Measurements from ENCODE around the gene ARHGAP4.

The ARHGAP4 gene

GRCh38 chrX:153903238-153903980 is 22.7 kb downstream of the ARHGAP4 start:
- DNase-seq, result no peak

- DNase-seq, result no peak
These were observed 23.7 kb downstream of the ARHGAP4 start for GRCh38 chrX:153902385-153902784.

GRCh38 chrX:153901753-153902140 is 24.3 kb downstream of the ARHGAP4 start:
- DNase-seq, result no peak

- DNase-seq, result no peak
These were observed 25.0 kb downstream of the ARHGAP4 start for GRCh38 chrX:153900831-153901752.

DNA sequence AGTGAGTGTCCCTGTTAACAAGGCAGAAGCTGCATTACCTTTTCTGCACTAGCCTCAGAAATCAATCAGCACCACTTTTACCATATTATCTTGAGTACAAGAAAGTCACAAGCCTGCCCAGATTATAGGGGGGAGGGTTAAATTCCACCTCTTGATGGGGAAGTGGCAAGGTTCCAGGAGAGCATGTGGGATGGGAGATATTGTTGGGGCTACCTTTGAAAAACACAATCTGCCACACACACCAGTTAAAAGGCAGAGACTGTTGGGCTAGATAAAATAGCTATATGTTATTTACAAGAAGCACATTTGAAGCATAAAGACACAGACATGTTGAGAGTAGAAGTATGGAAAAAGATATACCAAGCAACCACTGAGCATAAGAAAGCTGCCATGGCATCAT is 28.2 kb downstream of the ARHGAP4 start:
- DNase-seq, result no peak

GRCh38 chrX:153889123-153889522 is 36.9 kb downstream of the ARHGAP4 start:
- DNase-seq, result no peak

DNA sequence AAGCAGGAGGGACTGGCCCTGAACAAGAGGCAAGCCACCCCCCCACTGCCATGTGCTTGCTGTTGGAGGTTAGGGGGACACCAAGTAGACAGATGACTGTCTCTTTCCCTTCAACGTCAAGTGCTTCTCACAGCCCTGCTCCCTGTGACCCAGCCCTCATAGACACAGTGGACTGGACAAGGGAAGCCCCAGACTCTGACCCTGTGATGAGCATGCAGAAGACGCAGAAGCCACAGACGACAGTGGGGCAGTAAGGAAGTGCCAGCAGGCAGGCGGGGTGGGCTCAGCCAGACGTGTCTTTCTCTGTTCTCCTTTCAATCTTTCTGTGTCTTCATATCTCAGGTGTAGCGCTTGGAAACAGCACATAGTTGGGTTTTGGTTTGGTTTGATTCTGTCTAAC is 37.7 kb downstream of the ARHGAP4 start:
- no peak for DNase-seq

- no peak for DNase-seq
These were observed 38.7 kb downstream of the ARHGAP4 start for GRCh38 chrX:153887385-153887784.

- DNase-seq, result no peak
These were observed 39.1 kb downstream of the ARHGAP4 start for GRCh38 chrX:153886915-153887314.

DNA sequence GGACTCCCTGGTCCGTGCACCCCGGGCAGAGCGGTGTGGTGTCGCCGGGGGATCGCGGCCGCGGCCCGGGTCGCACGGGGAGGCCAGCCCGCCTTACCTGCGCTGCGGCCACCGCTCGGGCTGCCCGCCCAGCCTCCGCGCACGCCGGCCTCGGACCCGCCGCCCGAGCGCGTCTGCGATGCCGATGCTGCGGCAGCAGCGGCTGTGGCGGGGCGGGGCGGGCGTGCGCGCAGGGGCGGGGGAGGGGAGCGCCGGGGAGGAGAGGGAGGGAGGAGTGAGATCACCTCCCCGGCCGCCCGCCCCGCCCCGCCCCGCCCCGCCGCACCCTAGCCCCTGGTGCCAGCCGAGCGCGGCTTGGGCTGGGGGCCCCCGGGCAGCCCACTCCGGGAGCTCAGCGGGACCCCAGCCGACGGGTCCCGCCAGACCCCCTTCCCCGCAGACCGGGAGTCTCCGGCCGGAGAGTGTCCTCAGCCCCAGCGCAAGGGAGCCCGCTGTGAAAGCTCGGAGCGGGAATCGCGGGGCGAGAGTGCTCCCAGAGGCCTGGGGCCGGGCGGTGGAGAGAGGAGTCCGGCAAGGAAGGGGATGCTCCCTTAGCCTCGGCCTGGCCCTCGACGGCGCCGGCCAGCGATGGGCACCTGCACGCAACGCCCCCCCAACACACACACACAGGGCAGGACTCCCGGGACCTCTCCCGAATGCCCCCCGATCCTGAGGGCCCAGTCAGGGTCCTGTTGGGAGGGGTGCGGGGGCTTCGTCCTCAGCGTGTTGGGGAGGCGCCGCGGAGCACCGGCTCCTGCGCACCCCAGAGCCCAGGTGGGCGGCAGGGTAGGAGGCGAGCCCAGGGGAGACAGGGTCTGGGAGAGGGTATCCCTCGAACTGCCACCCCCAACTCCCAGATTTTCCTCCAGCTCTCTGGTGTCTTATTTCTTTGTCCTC is 39.8 kb downstream of the ARHGAP4 start, which contains the start of gene L1CAM:
Gene L1CAM (minus strand): TSS at position 206 of the 936 bp plus-strand sequence. CDS start 10,337 bp downstream, outside the sequence.
- DNase-seq, result no peak

GRCh38 chrX:153885208-153885787 is 40.8 kb downstream of the ARHGAP4 start:
- no peak for DNase-seq

GRCh38 chrX:153884590-153884989 is 41.5 kb downstream of the ARHGAP4 start:
- no peak for DNase-seq

GRCh38 chrX:153884136-153884535 is 41.9 kb downstream of the ARHGAP4 start:
- no peak for DNase-seq

GRCh38 chrX:153883163-153883843 is 42.8 kb downstream of the ARHGAP4 start:
- DNase-seq, result no peak

DNA sequence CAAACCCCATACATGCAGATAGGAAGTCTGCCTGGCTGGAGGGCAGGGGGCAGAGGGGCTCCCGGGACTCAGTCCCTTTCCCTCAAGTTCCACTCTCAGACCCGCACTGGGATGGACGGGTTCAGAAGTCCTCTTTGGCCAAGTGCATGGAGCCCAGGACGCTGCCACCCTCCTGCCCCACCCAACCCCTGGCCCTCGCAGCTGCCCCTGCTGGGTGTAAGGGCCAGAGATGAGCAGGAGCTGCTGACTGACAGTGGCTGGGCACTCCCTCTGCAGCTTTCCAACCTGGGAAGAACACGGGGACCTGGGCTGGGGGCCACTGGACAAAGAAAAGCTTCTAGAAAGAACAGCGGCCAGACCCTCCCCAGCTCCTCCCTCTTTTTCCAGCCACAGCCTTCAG is 43.5 kb downstream of the ARHGAP4 start:
- DNase-seq, result no peak

DNA sequence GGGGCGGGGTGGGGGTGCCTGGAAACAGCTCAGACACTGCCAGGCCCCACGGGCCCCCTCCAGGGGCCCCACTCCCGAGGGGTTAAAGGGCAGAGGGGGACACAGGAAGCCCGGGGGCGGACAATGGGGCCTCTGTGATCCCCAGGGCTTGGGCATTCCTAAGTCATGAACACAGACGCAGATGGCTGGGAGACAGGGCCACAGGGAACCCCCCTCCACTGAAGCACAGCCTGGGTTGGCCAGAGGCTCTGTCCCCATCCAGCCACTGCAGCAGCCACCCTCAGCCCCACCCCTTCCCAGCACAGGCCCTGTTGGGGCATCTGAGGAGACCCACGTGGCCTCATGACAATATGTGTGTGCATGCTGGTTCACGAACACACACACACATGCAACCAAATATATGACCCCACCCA is 44.0 kb downstream of the ARHGAP4 start:
- no peak for DNase-seq

- DNase-seq, result no peak
These were observed 44.8 kb downstream of the ARHGAP4 start for GRCh38 chrX:153881281-153881680.

DNA sequence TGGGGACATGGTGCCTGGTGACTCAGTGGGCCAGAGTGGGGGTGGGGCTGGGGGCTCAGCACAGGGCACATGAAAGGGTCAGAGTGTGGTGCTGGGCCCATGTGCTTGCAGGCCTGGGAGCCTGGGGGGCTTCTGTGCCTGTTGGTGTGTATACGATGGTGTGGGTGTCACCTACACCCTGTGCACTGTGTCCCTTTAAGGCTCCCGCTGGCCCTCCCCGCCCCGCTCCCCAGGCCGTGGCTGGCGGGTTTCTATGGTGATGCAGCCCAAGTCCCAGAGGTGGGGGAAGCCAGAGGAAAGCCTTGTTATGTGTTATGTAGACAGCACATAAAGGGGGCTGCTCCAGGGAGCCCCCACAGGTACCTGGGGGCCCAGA is 45.6 kb downstream of the ARHGAP4 start:
- DNase-seq, result no peak

GRCh38 chrX:153879741-153880439 is 46.2 kb downstream of the ARHGAP4 start:
- no peak for DNase-seq

DNA sequence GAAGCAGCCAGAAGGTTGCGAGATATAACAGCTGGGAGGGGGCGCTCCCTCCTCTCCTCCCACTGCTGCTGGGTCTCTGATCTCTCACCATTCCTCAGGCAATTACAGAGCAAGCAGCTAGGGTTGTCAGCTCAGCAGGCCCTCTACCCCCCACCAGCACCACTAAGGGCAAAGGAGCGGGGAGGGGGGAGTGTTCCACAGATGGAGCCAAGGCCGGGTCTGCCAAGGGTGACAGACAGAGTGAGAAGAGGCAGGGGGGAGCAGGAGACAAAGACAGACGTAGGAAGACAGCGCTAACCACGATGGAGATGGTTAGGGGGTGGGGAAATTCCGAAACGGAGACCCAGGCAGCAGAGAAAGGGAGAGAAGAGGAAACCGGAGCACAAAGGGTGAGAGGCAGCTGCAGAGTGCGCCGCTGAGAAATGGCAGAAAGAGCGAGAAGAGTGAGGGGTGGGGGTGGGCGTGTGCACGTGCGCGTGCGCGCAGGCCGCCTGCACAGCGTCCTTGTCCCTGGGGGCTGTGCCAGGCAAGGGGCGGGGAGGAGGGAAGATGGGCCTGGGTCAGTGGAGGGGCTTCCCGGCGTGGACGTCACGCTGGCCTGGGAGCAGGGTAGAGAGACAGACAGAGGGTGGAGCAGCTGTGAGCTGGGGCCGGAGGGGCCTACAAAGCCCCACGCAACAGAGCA is 47.0 kb downstream of the ARHGAP4 start:
- no peak for DNase-seq

Measured in hippocampal formation (tissue), 2 donors.